GM12878 (cell line): ENCODE data around the gene PTPN20. TPM values are rescaled to one million over a fixed set of nuclear protein-coding genes. Genes with fewer than 3 reads are reported as not detected.

Source experiments
- ATAC-seq: fragments of 200-7000 bp; cut with Tn5 transposase; 3 replicates; pipeline ENCODE4 v1.9.1; 2020; ENCODE audit warnings: mild to moderate bottlenecking, moderate library complexity
- BruUV-seq: library from RNA; stranded (reverse); fragments of 400-500 nt; replicated peaks from 2 replicates; lab custom pipeline; 2021; lab: Mats Ljungman, UMichigan
- CTCF ChIA-PET: fragments of 300-600 bp; sonication (Branson Sonifier 250); formaldehyde crosslinking; extraction: SDS; loops from one replicate; lab custom pipeline; 2021; ENCODE audit warnings: inconsistent platforms; lab: Yijun Ruan, JAX
- POLR2A ChIA-PET: fragments of 350-600 bp; formaldehyde crosslinking; extraction: SDS; loops from one replicate; lab custom pipeline; 2021; ENCODE audit warnings: inconsistent platforms; lab: Charles Lee
- RAD21 ChIA-PET: fragments of 300-600 bp; sonication (Branson Sonifier 250); formaldehyde crosslinking; loops from one replicate; lab custom pipeline; 2023; ENCODE audit warnings: antibody characterized with exemption; ENCODE audit not compliant: unreplicated experiment; lab: Charles Lee
- SMC1A ChIA-PET: fragments of 300-600 bp; sonication (Branson Sonifier 250); formaldehyde crosslinking; loops from one replicate; lab custom pipeline; 2023; ENCODE audit not compliant: unreplicated experiment, uncharacterized antibody; lab: Charles Lee
- DNase-seq: peaks from one replicate; pipeline ENCODE4 v3.0.0-alpha.2; 2011; ENCODE audit warnings: low read depth, low spot score
- FAIRE-seq: peaks from 3 replicates; lab custom pipeline; 2011; peaks lifted over from hg19 to GRCh38; lab: Jason Lieb, UNC
- H2AFZ ChIP-seq: 2 replicates; pipeline ENCODE4 v1.6.0; 2011; ENCODE audit warnings: low read depth, low read length, control low read depth; ENCODE audit not compliant: control insufficient read depth
- H3K27ac ChIP-seq: 2 replicates; pipeline ENCODE4 v1.5.1; 2011; ENCODE audit warnings: control low read depth; ENCODE audit not compliant: control insufficient read depth, insufficient read depth
- H3K27me3 ChIP-seq, 2 experiments: replicated peaks in 1 of 2; 2 replicates each; pipeline versions ENCODE4 v1.6.0 to v1.6.1; 2011; ENCODE audit warnings: low read length in 1 of 2; ENCODE audit not compliant: control insufficient read depth in 2 of 2, insufficient read depth in 2 of 2
- H3K36me3 ChIP-seq, 2 experiments: 2 replicates each; pipeline ENCODE4 v1.5.1; 2011; ENCODE audit warnings: low read length in 1 of 2; ENCODE audit not compliant: control insufficient read depth in 2 of 2, insufficient read depth in 2 of 2
- H3K4me1 ChIP-seq: 2 replicates; pipeline ENCODE4 v1.6.1; 2011; ENCODE audit warnings: mild to moderate bottlenecking, low read length, moderate library complexity, mixed read lengths; ENCODE audit not compliant: control insufficient read depth, insufficient read depth
- H3K4me2 ChIP-seq: 2 replicates; pipeline ENCODE4 v1.6.0; 2011; ENCODE audit warnings: control low read depth; ENCODE audit not compliant: control insufficient read depth, insufficient read depth
- H3K4me3 ChIP-seq: fragments of 200-600 bp; sonication (generic); 2 replicates; pipeline ENCODE4 v1.5.1; 2016
- H3K79me2 ChIP-seq: 2 replicates; pipeline ENCODE4 v1.6.0; 2011; ENCODE audit warnings: low read length; ENCODE audit not compliant: control insufficient read depth, insufficient read depth
- H3K9ac ChIP-seq: 2 replicates; pipeline ENCODE4 v1.8.0; 2011; ENCODE audit warnings: low read length, control low read depth, mixed read lengths; ENCODE audit not compliant: control insufficient read depth, insufficient read depth
- H3K9me3 ChIP-seq: replicated peaks from 3 replicates; pipeline ENCODE4 v1.5.1; 2011; ENCODE audit warnings: mild to moderate bottlenecking, low read length; ENCODE audit not compliant: control insufficient read depth, insufficient read depth
- H4K20me1 ChIP-seq: 2 replicates; pipeline ENCODE4 v1.6.0; 2011; ENCODE audit not compliant: control insufficient read depth, insufficient read depth
- ASH2L ChIP-seq: fragments of 300-600, 200-600 bp; sonication (generic); IDR thresholded peaks from 2 replicates; pipeline ENCODE4 v1.6.1; 2017; ENCODE audit warnings: low read depth, mild to moderate bottlenecking, borderline replicate concordance
- E2F4 ChIP-seq: IDR thresholded peaks from 2 replicates; pipeline ENCODE4 v1.6.1; 2012; ENCODE audit warnings: low read depth, low read length, improper control_type of control experiment
- HDAC2 ChIP-seq: fragments of 200-600 bp; sonication (generic); IDR thresholded peaks from 2 replicates; pipeline ENCODE4 v1.6.1; 2017
- HSF1 ChIP-seq: fragments of 150-350 bp; IDR thresholded peaks from 2 replicates; pipeline ENCODE4 v1.6.1; 2014; ENCODE audit warnings: mild to moderate bottlenecking, low read depth, low read length
- IRF4 ChIP-seq: IDR thresholded peaks from 2 replicates; pipeline ENCODE4 v1.6.1; 2011; ENCODE audit warnings: low read depth, low read length
- LARP7 ChIP-seq: fragments of 450-650 bp; IDR thresholded peaks from 2 replicates; pipeline ENCODE4 v1.6.1; 2017; ENCODE audit warnings: mild to moderate bottlenecking
- MEF2A ChIP-seq: IDR thresholded peaks from 2 replicates; pipeline ENCODE4 v1.6.1; 2011; ENCODE audit warnings: low read depth, mild to moderate bottlenecking, low read length, moderate library complexity; ENCODE audit not compliant: insufficient read depth
- MLLT1 ChIP-seq: fragments of 450-650 bp; IDR thresholded peaks from 2 replicates; pipeline ENCODE4 v1.6.1; 2016; ENCODE audit warnings: mild to moderate bottlenecking
- NFYB ChIP-seq: IDR thresholded peaks from 2 replicates; pipeline ENCODE4 v1.6.1; 2011; ENCODE audit warnings: low read depth, mild to moderate bottlenecking, low read length, improper control_type of control experiment, moderate library complexity; ENCODE audit not compliant: insufficient read depth
- RCOR1 ChIP-seq: conservative IDR thresholded peaks from 2 replicates; pipeline ENCODE4 v1.6.1; 2012; ENCODE audit warnings: low read depth, low read length, improper control_type of control experiment
- RELB ChIP-seq: fragments of 450-650 bp; IDR thresholded peaks from 2 replicates; pipeline ENCODE4 v1.6.1; 2017; ENCODE audit warnings: low read depth, mild to moderate bottlenecking, moderate library complexity
- SIN3A ChIP-seq: IDR thresholded peaks from 2 replicates; pipeline ENCODE4 v1.6.1; 2012; ENCODE audit warnings: low read depth, low read length, improper control_type of control experiment
- SMC3 ChIP-seq: IDR thresholded peaks from 2 replicates; pipeline ENCODE4 v1.6.1; 2011; ENCODE audit warnings: low read length, improper control_type of control experiment, borderline replicate concordance
- ZNF622 ChIP-seq: fragments of 450-650 bp; IDR thresholded peaks from 2 replicates; pipeline ENCODE4 v1.6.1; 2017; ENCODE audit warnings: mild to moderate bottlenecking, inconsistent platforms
- WGBS: methylation state at CpG from one replicate; pipeline ENCODE4 v1.1.6; 2016; ENCODE audit warnings: low lambda C conversion rate; ENCODE audit not compliant: insufficient replicate concordance, insufficient coverage; ENCODE audit errors: missing lambda C conversion rate; 5-methylcytosine and 5-hydroxymethylcytosine counted together
- in situ Hi-C: fragments of 300-500 bp; cut with MboI; formaldehyde crosslinking; loops from 9 replicates; pipeline ENCODE4 v1.14.3; 2018; ENCODE audit warnings: mixed read lengths
- intact Hi-C: fragments of 100-400 bp; cut with micrococcal nuclease; formaldehyde crosslinking; loops from one replicate; pipeline ENCODE4 v1.14.2; 2022; ENCODE audit not compliant: unreplicated experiment
- polyA plus RNA-seq, 11 experiments: library from polyadenylated mRNA; depleted of rRNA in 4 of 11; unstranded in 6 of 11; stranded (reverse) in 5 of 11; fragments of >200 nt; fragmentation: Nextera tagmentation in 4 of 11; fragmentation: Illumina TruSeq in 1 of 11; extraction: Ambion mirVana in 4 of 11; extraction: Trizol in 1 of 11; gene quantifications; 1 replicate in 1 of 11; 2 replicates in 10 of 11; pipeline versions ENCODE4 v1.2.1 to v1.2.3, GENCODE V29; 2011 to 2016; ENCODE audit warnings: inconsistent platforms in 2 of 11, missing spikeins in 2 of 11, low read depth in 1 of 11
- total RNA-seq, 4 experiments: library from RNA; depleted of rRNA in 3 of 4; stranded (reverse); fragments of >200 nt in 3 of 4; fragmentation: Illumina TruSeq in 1 of 4; extraction: Trizol in 1 of 4; gene quantifications; 2 replicates each; pipeline versions ENCODE4 v1.2.1 to v1.2.3, GENCODE V29; 2013 to 2021
- TF ChIP-seq, protein P1 (sequence below): IDR thresholded peaks from 2 replicates; pipeline ENCODE4 v1.6.1; 2011; ENCODE audit warnings: low read depth, low read length, improper control_type of control experiment, borderline replicate concordance
- TF ChIP-seq, protein P2 (sequence below): IDR thresholded peaks from 2 replicates; pipeline ENCODE4 v1.6.1; 2011; ENCODE audit warnings: borderline replicate concordance, low read depth, mild to moderate bottlenecking, moderate library complexity, low read length; ENCODE audit not compliant: insufficient read depth, poor library complexity, severe bottlenecking

The PTPN20 gene
- total and polyA plus RNA-seq, 10 of the 15 experiments (the other 5 are each of a cell fraction or from before 2014, with no cell fraction given), result 0.04 to 3.4 (median 0.10) TPM; not detected in 4

- H3K4me2 ChIP-seq, result no peak overlapping the region
- H3K79me2 ChIP-seq, result no peaks in the 10 kb centered on the region
- 0 out of 2 replicates have a peak, but pooled peaks cover 2% of the 10 kb centered on the region for H4K20me1 ChIP-seq
- H3K4me1 ChIP-seq, result no peaks in the 10 kb centered on the region
- H3K27me3 ChIP-seq, result peaks cover 2 to 4% of the 10 kb centered on the region in 2 experiments; a peak in 3 of 4 replicates
- H3K9me3 ChIP-seq, result no peaks in the 10 kb centered on the region
- ATAC-seq, result no peak
- in situ Hi-C loops, result loop anchor here (5.0 kb wide), 1 partner anchor 265 kb away; no protein-coding TSS in a partner anchor
- H3K9ac ChIP-seq, result no peak overlapping the region
- WGBS, result 22% methylated on average over 5 of the region's 5 CpGs
- intact Hi-C loops, result no loop called here
- no peak overlapping the region for H3K4me3 ChIP-seq
- RAD21 ChIA-PET, result no interaction called here
- no peak for TF ChIP-seq RELB
- TF ChIP-seq NFYB, result no peak
- TF ChIP-seq HSF1, result no peak
- no peak for TF ChIP-seq RCOR1
- TF ChIP-seq MEF2A, result no peak
- no peak for TF ChIP-seq MLLT1
- TF ChIP-seq, protein P1, sequence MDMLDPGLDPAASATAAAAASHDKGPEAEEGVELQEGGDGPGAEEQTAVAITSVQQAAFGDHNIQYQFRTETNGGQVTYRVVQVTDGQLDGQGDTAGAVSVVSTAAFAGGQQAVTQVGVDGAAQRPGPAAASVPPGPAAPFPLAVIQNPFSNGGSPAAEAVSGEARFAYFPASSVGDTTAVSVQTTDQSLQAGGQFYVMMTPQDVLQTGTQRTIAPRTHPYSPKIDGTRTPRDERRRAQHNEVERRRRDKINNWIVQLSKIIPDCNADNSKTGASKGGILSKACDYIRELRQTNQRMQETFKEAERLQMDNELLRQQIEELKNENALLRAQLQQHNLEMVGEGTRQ, result no peak
- no peak for TF ChIP-seq ZNF622
- no peak for TF ChIP-seq E2F4
- no peak for TF ChIP-seq SMC3
- no peak for TF ChIP-seq ASH2L
- no peak for TF ChIP-seq HDAC2
- TF ChIP-seq SIN3A, result no peak
- TF ChIP-seq, protein P2, sequence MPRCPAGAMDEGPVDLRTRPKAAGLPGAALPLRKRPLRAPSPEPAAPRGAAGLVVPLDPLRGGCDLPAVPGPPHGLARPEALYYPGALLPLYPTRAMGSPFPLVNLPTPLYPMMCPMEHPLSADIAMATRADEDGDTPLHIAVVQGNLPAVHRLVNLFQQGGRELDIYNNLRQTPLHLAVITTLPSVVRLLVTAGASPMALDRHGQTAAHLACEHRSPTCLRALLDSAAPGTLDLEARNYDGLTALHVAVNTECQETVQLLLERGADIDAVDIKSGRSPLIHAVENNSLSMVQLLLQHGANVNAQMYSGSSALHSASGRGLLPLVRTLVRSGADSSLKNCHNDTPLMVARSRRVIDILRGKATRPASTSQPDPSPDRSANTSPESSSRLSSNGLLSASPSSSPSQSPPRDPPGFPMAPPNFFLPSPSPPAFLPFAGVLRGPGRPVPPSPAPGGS, result no peak
- TF ChIP-seq LARP7, result no peak
- TF ChIP-seq IRF4, result no peak
- POLR2A ChIA-PET, result no interaction called here
- H3K36me3 ChIP-seq, result no peaks in the 10 kb centered on the region
- H3K27ac ChIP-seq, result no peak overlapping the region
- no TSS peak for BruUV-seq
- DNase-seq, result no peak
- SMC1A ChIA-PET, result no interaction called here
- CTCF ChIA-PET, result no interaction called here
- no peak overlapping the region for H2AFZ ChIP-seq
- no peak for FAIRE-seq
Observed at GRCh38 chr10:47042199-47042473, 130.9 kb downstream of the PTPN20 start.
